CD4-positive, alpha-beta T cell treated with Interleukin-15 for 4 hours (primary cell): ENCODE data around the gene BMP6.

Experiments used
- DNase-seq: peaks from one replicate; pipeline ENCODE4 v3.0.0-alpha.2; 2020; ENCODE audit warnings: low spot score

BMP6 gene

GRCh38 chr6:7832904-7833750 lies 107.2 kb downstream of the BMP6 start:
- no peak for DNase-seq

- no peak for DNase-seq
Measured at GRCh38 chr6:7833751-7834070, 107.8 kb downstream of the BMP6 start.

- DNase-seq = no peak
Measured at GRCh38 chr6:7836371-7837026, 110.6 kb downstream of the BMP6 start.

- DNase-seq = no peak
Measured at GRCh38 chr6:7841781-7842468, 116.0 kb downstream of the BMP6 start.

GRCh38 chr6:7846966-7847818 lies 121.3 kb downstream of the BMP6 start:
- DNase-seq = no peak

GRCh38 chr6:7848229-7848628 lies 122.3 kb downstream of the BMP6 start:
- no peak for DNase-seq

- no peak for DNase-seq
Measured at GRCh38 chr6:7851780-7852179, 125.9 kb downstream of the BMP6 start.

- DNase-seq = no peak
Measured at GRCh38 chr6:7859591-7859990, 133.7 kb downstream of the BMP6 start.

- no peak for DNase-seq
Measured at GRCh38 chr6:7865781-7866180, 139.9 kb downstream of the BMP6 start.

- DNase-seq = no peak
Measured at GRCh38 chr6:7866526-7866925, 140.6 kb downstream of the BMP6 start.

- no peak for DNase-seq
Measured at GRCh38 chr6:7868926-7869325, 143.0 kb downstream of the BMP6 start.

- DNase-seq = no peak
Measured at GRCh38 chr6:7878401-7878964, 152.6 kb downstream of the BMP6 start.

GRCh38 chr6:7879043-7879442 lies 153.1 kb downstream of the BMP6 start:
- DNase-seq = no peak

GRCh38 chr6:7879579-7879978 lies 153.7 kb downstream of the BMP6 start:
- no peak for DNase-seq

- no peak for DNase-seq
Measured at GRCh38 chr6:7879980-7880717, 154.2 kb downstream of the BMP6 start.

- no peak for DNase-seq
Measured at GRCh38 chr6:7880718-7881107, 154.8 kb downstream of the BMP6 start.

GRCh38 chr6:7881765-7882500 lies 156.0 kb downstream of the BMP6 start:
- DNase-seq = no peak

GRCh38 chr6:7882505-7883257 lies 156.8 kb downstream of the BMP6 start:
- DNase-seq = no peak

GRCh38 chr6:7883381-7883780 lies 157.5 kb downstream of the BMP6 start:
- DNase-seq = no peak

- no peak for DNase-seq
Measured at GRCh38 chr6:7886132-7886531, 160.2 kb downstream of the BMP6 start.
